Ishikawa (cell line): Measurements from ENCODE around the gene HLA-DQA1.

Source experiments
- CEBPB ChIP-seq: IDR thresholded peaks from 2 replicates; pipeline ENCODE4 v1.6.1; 2012
- EGR1 ChIP-seq: IDR thresholded peaks from 2 replicates; pipeline ENCODE4 v1.6.1; 2012
- EP300 ChIP-seq: IDR thresholded peaks from 2 replicates; pipeline ENCODE4 v1.6.1; 2012; ENCODE audit warnings: borderline replicate concordance
- FOXM1 ChIP-seq: IDR thresholded peaks from 2 replicates; pipeline ENCODE4 v1.6.1; 2012; ENCODE audit warnings: low read depth, borderline replicate concordance
- NFIC ChIP-seq: IDR thresholded peaks from 2 replicates; pipeline ENCODE4 v1.6.1; 2012
- RAD21 ChIP-seq: IDR thresholded peaks from 2 replicates; pipeline ENCODE4 v1.6.1; 2012; ENCODE audit warnings: low read depth
- TAF1 ChIP-seq: IDR thresholded peaks from 2 replicates; pipeline ENCODE4 v1.6.1; 2012; ENCODE audit warnings: low read depth, mild to moderate bottlenecking
- TCF12 ChIP-seq: IDR thresholded peaks from 2 replicates; pipeline ENCODE4 v1.6.1; 2012; ENCODE audit warnings: low read depth
- TEAD4 ChIP-seq: IDR thresholded peaks from 2 replicates; pipeline ENCODE4 v1.6.1; 2012
- YY1 ChIP-seq: IDR thresholded peaks from 2 replicates; pipeline ENCODE4 v1.6.1; 2012; ENCODE audit warnings: low read depth
- ZBTB7A ChIP-seq: IDR thresholded peaks from 2 replicates; pipeline ENCODE4 v1.6.1; 2012; ENCODE audit warnings: low read depth
- TF ChIP-seq, protein P1 (sequence below): IDR thresholded peaks from 2 replicates; pipeline ENCODE4 v1.6.1; 2012
- TF ChIP-seq, protein P2 (sequence below): IDR thresholded peaks from 2 replicates; pipeline ENCODE4 v1.6.1; 2012
- TF ChIP-seq, protein P3 (sequence below): IDR thresholded peaks from 2 replicates; pipeline ENCODE4 v1.6.1; 2012; ENCODE audit warnings: low read depth, mild to moderate bottlenecking

DNA sequence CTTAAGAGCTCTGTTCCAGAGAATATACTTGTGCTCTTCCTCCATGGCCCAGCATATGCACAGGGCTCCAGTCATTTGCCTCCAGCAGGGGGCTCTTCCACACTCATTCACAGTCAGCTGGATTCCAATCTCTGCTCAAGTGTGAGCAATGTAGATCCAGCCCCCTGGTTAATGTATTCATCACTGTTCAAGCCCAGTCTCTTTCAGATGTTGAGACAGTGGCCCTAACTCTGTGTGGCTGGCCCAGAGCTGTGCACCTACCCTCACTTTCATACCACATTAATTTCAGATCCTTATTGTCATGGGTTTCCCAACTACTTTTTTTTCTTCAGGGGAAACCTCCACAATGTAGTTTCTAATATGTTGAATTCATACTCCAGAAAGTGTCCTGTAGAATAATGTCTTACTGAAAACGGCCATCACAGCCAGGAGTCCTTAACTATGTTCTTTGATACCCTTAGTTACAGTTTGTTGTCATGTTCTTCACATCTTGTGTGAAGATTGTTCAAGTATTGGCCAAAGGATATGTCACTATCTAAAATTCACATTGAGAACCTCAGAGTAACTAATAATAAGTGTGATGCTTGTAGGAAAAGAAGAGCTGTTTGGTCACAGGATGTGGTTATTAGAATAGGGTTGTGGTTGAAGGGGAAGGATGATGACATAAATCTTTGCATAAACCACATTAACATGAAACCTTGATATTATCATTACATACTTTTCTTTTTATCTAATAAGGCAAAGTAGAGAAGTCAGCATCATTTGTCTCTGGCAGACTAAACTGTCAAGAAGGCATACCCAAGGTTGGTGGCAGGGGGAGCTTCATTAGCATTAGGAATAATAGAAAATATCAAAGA, 14.4 kb upstream of the HLA-DQA1 start:
- TF ChIP-seq, protein P1, sequence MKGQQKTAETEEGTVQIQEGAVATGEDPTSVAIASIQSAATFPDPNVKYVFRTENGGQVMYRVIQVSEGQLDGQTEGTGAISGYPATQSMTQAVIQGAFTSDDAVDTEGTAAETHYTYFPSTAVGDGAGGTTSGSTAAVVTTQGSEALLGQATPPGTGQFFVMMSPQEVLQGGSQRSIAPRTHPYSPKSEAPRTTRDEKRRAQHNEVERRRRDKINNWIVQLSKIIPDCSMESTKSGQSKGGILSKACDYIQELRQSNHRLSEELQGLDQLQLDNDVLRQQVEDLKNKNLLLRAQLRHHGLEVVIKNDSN = no peak
- TF ChIP-seq TAF1 = no peak
- no peak for TF ChIP-seq YY1
- TF ChIP-seq TEAD4 = no peak
- TF ChIP-seq, protein P2, sequence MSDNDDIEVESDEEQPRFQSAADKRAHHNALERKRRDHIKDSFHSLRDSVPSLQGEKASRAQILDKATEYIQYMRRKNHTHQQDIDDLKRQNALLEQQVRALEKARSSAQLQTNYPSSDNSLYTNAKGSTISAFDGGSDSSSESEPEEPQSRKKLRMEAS = no peak
- TF ChIP-seq CEBPB = no peak
- TF ChIP-seq, protein P3, sequence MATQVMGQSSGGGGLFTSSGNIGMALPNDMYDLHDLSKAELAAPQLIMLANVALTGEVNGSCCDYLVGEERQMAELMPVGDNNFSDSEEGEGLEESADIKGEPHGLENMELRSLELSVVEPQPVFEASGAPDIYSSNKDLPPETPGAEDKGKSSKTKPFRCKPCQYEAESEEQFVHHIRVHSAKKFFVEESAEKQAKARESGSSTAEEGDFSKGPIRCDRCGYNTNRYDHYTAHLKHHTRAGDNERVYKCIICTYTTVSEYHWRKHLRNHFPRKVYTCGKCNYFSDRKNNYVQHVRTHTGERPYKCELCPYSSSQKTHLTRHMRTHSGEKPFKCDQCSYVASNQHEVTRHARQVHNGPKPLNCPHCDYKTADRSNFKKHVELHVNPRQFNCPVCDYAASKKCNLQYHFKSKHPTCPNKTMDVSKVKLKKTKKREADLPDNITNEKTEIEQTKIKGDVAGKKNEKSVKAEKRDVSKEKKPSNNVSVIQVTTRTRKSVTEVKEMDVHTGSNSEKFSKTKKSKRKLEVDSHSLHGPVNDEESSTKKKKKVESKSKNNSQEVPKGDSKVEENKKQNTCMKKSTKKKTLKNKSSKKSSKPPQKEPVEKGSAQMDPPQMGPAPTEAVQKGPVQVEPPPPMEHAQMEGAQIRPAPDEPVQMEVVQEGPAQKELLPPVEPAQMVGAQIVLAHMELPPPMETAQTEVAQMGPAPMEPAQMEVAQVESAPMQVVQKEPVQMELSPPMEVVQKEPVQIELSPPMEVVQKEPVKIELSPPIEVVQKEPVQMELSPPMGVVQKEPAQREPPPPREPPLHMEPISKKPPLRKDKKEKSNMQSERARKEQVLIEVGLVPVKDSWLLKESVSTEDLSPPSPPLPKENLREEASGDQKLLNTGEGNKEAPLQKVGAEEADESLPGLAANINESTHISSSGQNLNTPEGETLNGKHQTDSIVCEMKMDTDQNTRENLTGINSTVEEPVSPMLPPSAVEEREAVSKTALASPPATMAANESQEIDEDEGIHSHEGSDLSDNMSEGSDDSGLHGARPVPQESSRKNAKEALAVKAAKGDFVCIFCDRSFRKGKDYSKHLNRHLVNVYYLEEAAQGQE = no peak
- TF ChIP-seq RAD21 = no peak
- TF ChIP-seq EGR1 = no peak
- no peak for TF ChIP-seq EP300
- TF ChIP-seq ZBTB7A = no peak
- TF ChIP-seq TCF12 = no peak
- no peak for TF ChIP-seq NFIC
- no peak for TF ChIP-seq FOXM1
